Mucosa of stomach (tissue), 1 donor: ENCODE results near the gene ABHD18.
"Not testable (repeated sequence)": the region's sequence is repeated elsewhere in the genome, so short reads cannot be mapped to it uniquely, and the experiment has no call there.

ENCODE experiments used
- H3K27me3 ChIP-seq: one replicate; pipeline ENCODE4 v1.7.0; 2013; ENCODE audit warnings: mild to moderate bottlenecking, low read length; ENCODE audit not compliant: control insufficient read depth, insufficient read depth
- H3K36me3 ChIP-seq: one replicate; pipeline ENCODE4 v1.7.0; 2013; ENCODE audit warnings: low read length; ENCODE audit not compliant: control insufficient read depth, insufficient read depth
- H3K4me1 ChIP-seq: one replicate; pipeline ENCODE4 v1.7.0; 2013; ENCODE audit warnings: mild to moderate bottlenecking, low read length; ENCODE audit not compliant: control insufficient read depth, insufficient read depth
- H3K4me3 ChIP-seq: one replicate; pipeline ENCODE4 v1.7.0; 2013; ENCODE audit warnings: low read length
- H3K9ac ChIP-seq: one replicate; pipeline ENCODE4 v1.7.0; 2013; ENCODE audit warnings: mild to moderate bottlenecking, low read length, moderate library complexity
- H3K9me3 ChIP-seq: one replicate; pipeline ENCODE4 v1.7.0; 2013; ENCODE audit warnings: mild to moderate bottlenecking, low read length, moderate library complexity; ENCODE audit not compliant: control insufficient read depth
- donor health status: Pancreatic carcinoma.

ABHD18 gene

GRCh38 chr4:128055441-128056206 is 90.4 kb downstream of the ABHD18 start:
- H3K9me3 ChIP-seq, H3K9ac ChIP-seq, H3K36me3 ChIP-seq, H3K27me3 ChIP-seq, H3K4me1 ChIP-seq, H3K4me3 ChIP-seq: not testable (repeated sequence)

- Histone ChIP-seq H3K9me3 (no peaks in the 10 kb centered on the region), H3K9ac (no peak overlapping the region), H3K4me1 (no peaks in the 10 kb centered on the region), H3K36me3 (no peaks in the 10 kb centered on the region), H3K27me3 (no peaks in the 10 kb centered on the region), H3K4me3 (no peak overlapping the region)
Measured at GRCh38 chr4:128056396-128056795, 91.2 kb downstream of the ABHD18 start.

- H3K9me3 ChIP-seq, result no peaks in the 10 kb centered on the region
- no peaks in the 10 kb centered on the region for H3K27me3 ChIP-seq
- peak overlapping the region; percentile 61 for H3K4me3 ChIP-seq
- H3K9ac ChIP-seq, result peak overlapping the region; percentile 99
- no peaks in the 10 kb centered on the region for H3K4me1 ChIP-seq
- no peaks in the 10 kb centered on the region for H3K36me3 ChIP-seq
Measured at GRCh38 chr4:128060121-128060698, 95.0 kb downstream of the ABHD18 start.

GRCh38 chr4:128060699-128061565 is 95.7 kb downstream of the ABHD18 start, which contains the start of gene LARP1B:
Gene LARP1B, plus strand, starts transcription at chr4:128061312. Its CDS starts 13,640 bp downstream, at chr4:128074952.
- Histone ChIP-seq H3K9me3 (no peaks in the 10 kb centered on the region), H3K4me3 (peak within 1 kb of the TSS; percentile 61), H3K4me1 (no peaks in the 10 kb centered on the region), H3K36me3 (no peaks in the 10 kb centered on the region), H3K27me3 (no peaks in the 10 kb centered on the region), H3K9ac (peak within 1 kb of the TSS; percentile 99)

- Histone ChIP-seq H3K9ac (peak overlapping the region; percentile 81), H3K36me3 (no peaks in the 10 kb centered on the region), H3K9me3 (no peaks in the 10 kb centered on the region), H3K4me1 (no peaks in the 10 kb centered on the region), H3K27me3 (no peaks in the 10 kb centered on the region), H3K4me3 (peak overlapping the region; percentile 48)
Measured at GRCh38 chr4:128061566-128062536, 96.6 kb downstream of the ABHD18 start.

- not testable (repeated sequence) for H3K9ac ChIP-seq, H3K9me3 ChIP-seq, H3K36me3 ChIP-seq, H3K4me3 ChIP-seq, H3K4me1 ChIP-seq, H3K27me3 ChIP-seq
Measured at GRCh38 chr4:128066453-128066820, 101.2 kb downstream of the ABHD18 start.

GRCh38 chr4:128068918-128069317 is 103.7 kb downstream of the ABHD18 start:
- Histone ChIP-seq H3K36me3 (no peaks in the 10 kb centered on the region), H3K9ac (no peak overlapping the region), H3K4me3 (no peak overlapping the region), H3K27me3 (no peaks in the 10 kb centered on the region), H3K9me3 (no peaks in the 10 kb centered on the region), H3K4me1 (no peaks in the 10 kb centered on the region)

- H3K36me3 ChIP-seq, result no peaks in the 10 kb centered on the region
- no peaks in the 10 kb centered on the region for H3K27me3 ChIP-seq
- H3K4me1 ChIP-seq, result no peaks in the 10 kb centered on the region
- H3K4me3 ChIP-seq, result no peak overlapping the region
- no peaks in the 10 kb centered on the region for H3K9me3 ChIP-seq
- no peak overlapping the region for H3K9ac ChIP-seq
Measured at GRCh38 chr4:128076464-128076863, 111.3 kb downstream of the ABHD18 start.
